ENCODE measurements around the gene PRPF18.

DNA sequence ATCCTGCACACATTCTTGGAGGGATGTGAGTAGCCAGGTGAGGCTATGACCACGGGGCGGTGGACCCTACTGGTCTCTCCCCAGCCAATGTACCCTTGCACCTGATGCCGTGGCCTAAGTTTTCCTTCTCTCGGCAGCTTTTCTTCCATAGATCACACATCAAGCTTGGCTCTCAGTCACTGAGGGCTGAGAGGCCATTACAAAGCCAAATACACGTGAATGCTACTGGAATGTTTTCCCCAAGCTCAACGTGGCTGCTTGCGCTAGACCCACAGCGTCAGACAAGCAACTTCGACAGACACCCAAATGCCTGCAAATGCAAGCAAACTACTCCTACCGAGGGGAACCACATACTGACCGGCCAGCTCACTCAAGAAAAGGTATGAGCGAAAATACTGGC is 83.1 kb downstream of the PRPF18 start:
- TF ChIP-seq, protein P1, sequence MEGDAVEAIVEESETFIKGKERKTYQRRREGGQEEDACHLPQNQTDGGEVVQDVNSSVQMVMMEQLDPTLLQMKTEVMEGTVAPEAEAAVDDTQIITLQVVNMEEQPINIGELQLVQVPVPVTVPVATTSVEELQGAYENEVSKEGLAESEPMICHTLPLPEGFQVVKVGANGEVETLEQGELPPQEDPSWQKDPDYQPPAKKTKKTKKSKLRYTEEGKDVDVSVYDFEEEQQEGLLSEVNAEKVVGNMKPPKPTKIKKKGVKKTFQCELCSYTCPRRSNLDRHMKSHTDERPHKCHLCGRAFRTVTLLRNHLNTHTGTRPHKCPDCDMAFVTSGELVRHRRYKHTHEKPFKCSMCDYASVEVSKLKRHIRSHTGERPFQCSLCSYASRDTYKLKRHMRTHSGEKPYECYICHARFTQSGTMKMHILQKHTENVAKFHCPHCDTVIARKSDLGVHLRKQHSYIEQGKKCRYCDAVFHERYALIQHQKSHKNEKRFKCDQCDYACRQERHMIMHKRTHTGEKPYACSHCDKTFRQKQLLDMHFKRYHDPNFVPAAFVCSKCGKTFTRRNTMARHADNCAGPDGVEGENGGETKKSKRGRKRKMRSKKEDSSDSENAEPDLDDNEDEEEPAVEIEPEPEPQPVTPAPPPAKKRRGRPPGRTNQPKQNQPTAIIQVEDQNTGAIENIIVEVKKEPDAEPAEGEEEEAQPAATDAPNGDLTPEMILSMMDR (conservative IDR thresholded peaks at IDR 0.05; ENCODE audit: low read depth, low read length): no peak
- TF ChIP-seq POLR2A (IDR thresholded peaks at IDR 0.05; ENCODE audit: low read depth, low read length) (no peak), SMC3 (IDR thresholded peaks at IDR 0.05; ENCODE audit: low read depth, low read length) (no peak)

All from IMR-90 (cell line).